Glomerular visceral epithelial cell (primary cell): ENCODE results near the gene ZKSCAN1.
A peak's percentile ranks its signal among the peaks of the same experiment; 100 is the strongest.

Experiments used
- DNase-seq: peaks from one replicate; pipeline ENCODE4 v3.0.0-alpha.2; 2016; ENCODE audit errors: extremely low spot score

ZKSCAN1 gene

GRCh38 chr7:100038326-100038725 lies 22.9 kb downstream of the ZKSCAN1 start:
- no peak for DNase-seq

GRCh38 chr7:100040575-100040974 lies 25.2 kb downstream of the ZKSCAN1 start:
- no peak for DNase-seq

GRCh38 chr7:100044718-100045117 lies 29.3 kb downstream of the ZKSCAN1 start:
- DNase-seq: no peak

- DNase-seq: no peak
Measured at GRCh38 chr7:100048680-100049079, 33.3 kb downstream of the ZKSCAN1 start.

- DNase-seq: peak; percentile 80
Measured at GRCh38 chr7:100049441-100050291, 34.3 kb downstream of the ZKSCAN1 start, which contains the start of gene ZSCAN21. TSS of gene ZSCAN21 (plus strand) at chr7:100049774. CDS start at chr7:100057007, 7,233 bp downstream.

- no peak for DNase-seq
Measured at GRCh38 chr7:100051611-100052010, 36.2 kb downstream of the ZKSCAN1 start.

- DNase-seq: peak; percentile 62
Measured at GRCh38 chr7:100053215-100053614, 37.8 kb downstream of the ZKSCAN1 start.

- DNase-seq: no peak
Measured at GRCh38 chr7:100057006-100057405, 41.6 kb downstream of the ZKSCAN1 start.

- no peak for DNase-seq
Measured at GRCh38 chr7:100059251-100059739, 43.9 kb downstream of the ZKSCAN1 start.

- no peak for DNase-seq
Measured at GRCh38 chr7:100061518-100062193, 46.3 kb downstream of the ZKSCAN1 start.

GRCh38 chr7:100063376-100063775 lies 48.0 kb downstream of the ZKSCAN1 start:
- no peak for DNase-seq

GRCh38 chr7:100064162-100064561 lies 48.8 kb downstream of the ZKSCAN1 start:
- DNase-seq: no peak

GRCh38 chr7:100065452-100066186 lies 50.2 kb downstream of the ZKSCAN1 start:
- no peak for DNase-seq

- DNase-seq: no peak
Measured at GRCh38 chr7:100066953-100067352, 51.6 kb downstream of the ZKSCAN1 start.

GRCh38 chr7:100069991-100070390 lies 54.6 kb downstream of the ZKSCAN1 start:
- DNase-seq: no peak

GRCh38 chr7:100071018-100071723 lies 55.8 kb downstream of the ZKSCAN1 start:
- no peak for DNase-seq

- no peak for DNase-seq
Measured at GRCh38 chr7:100072462-100072861, 57.1 kb downstream of the ZKSCAN1 start.

GRCh38 chr7:100074841-100075240 lies 59.4 kb downstream of the ZKSCAN1 start:
- DNase-seq: no peak

- no peak for DNase-seq
Measured at GRCh38 chr7:100075418-100075817, 60.0 kb downstream of the ZKSCAN1 start.

- no peak for DNase-seq
Measured at GRCh38 chr7:100077205-100077604, 61.8 kb downstream of the ZKSCAN1 start.

- no peak for DNase-seq
Measured at GRCh38 chr7:100079024-100079560, 63.7 kb downstream of the ZKSCAN1 start.
